Fibroblast of lung (primary cell): ENCODE data around the gene SCYGR1.

Source experiments
- EZH2 ChIP-seq: IDR thresholded peaks from 2 replicates; pipeline ENCODE4 v1.5.1; 2012; ENCODE audit warnings: low read length, control low read depth, mild to moderate bottlenecking; ENCODE audit errors: missing control alignments
- TF ChIP-seq, protein P1 (sequence below), 2 donors: IDR thresholded peaks in 1 of 2; conservative IDR thresholded peaks in 1 of 2; 1 replicate in 1 of 2; 2 replicates in 1 of 2; pipeline ENCODE4 v1.5.1; 2011 to 2012; ENCODE audit warnings: low read length in 2 of 2, control low read depth in 1 of 2, inconsistent platforms in 1 of 2, low read depth in 1 of 2, mild to moderate bottlenecking in 1 of 2

DNA sequence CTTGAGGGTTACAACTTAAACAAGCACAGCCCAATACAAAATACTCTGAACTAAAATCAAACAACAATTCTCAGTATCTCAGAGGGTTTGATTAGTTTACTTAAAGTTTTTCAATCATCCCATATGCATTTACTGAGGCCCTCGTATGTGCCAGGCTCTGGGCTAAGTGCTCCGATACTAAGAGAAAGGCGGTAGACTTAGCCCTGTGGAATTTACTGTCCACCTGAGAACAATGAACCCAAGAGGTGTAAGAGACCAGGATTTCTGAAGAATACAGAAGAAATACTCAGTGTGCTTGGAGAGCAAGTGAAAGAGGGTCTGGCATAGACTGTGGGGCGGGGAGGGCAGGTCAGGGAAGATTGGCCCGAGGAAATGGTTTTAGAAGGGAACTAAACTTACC, 25.1 kb upstream of the SCYGR1 start:
- TF ChIP-seq, protein P1, sequence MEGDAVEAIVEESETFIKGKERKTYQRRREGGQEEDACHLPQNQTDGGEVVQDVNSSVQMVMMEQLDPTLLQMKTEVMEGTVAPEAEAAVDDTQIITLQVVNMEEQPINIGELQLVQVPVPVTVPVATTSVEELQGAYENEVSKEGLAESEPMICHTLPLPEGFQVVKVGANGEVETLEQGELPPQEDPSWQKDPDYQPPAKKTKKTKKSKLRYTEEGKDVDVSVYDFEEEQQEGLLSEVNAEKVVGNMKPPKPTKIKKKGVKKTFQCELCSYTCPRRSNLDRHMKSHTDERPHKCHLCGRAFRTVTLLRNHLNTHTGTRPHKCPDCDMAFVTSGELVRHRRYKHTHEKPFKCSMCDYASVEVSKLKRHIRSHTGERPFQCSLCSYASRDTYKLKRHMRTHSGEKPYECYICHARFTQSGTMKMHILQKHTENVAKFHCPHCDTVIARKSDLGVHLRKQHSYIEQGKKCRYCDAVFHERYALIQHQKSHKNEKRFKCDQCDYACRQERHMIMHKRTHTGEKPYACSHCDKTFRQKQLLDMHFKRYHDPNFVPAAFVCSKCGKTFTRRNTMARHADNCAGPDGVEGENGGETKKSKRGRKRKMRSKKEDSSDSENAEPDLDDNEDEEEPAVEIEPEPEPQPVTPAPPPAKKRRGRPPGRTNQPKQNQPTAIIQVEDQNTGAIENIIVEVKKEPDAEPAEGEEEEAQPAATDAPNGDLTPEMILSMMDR (conservative IDR thresholded peaks at IDR 0.05 in 1 of 2, IDR thresholded peaks at IDR 0.05 in 1 of 2; ENCODE audit: low read depth in 1 of 2, low read length in 2 of 2) = no peak
- TF ChIP-seq EZH2 = no peak
